Stimulated activated CD4-positive, alpha-beta T cell treated with anti-CD3 and anti-CD28 coated beads, Interleukin-12 subunit alpha, Interleukin-12 subunit beta, amount 100 ng/mL, for 4 hours (primary cell): ENCODE data around the gene RALGAPA2.
"Not testable (repeated sequence)": the region's sequence is repeated elsewhere in the genome, so short reads cannot be mapped to it uniquely, and the experiment has no call there.

Experiments used
- DNase-seq: peaks from one replicate; pipeline ENCODE4 v3.0.0-alpha.2; 2020

The RALGAPA2 gene

DNA sequence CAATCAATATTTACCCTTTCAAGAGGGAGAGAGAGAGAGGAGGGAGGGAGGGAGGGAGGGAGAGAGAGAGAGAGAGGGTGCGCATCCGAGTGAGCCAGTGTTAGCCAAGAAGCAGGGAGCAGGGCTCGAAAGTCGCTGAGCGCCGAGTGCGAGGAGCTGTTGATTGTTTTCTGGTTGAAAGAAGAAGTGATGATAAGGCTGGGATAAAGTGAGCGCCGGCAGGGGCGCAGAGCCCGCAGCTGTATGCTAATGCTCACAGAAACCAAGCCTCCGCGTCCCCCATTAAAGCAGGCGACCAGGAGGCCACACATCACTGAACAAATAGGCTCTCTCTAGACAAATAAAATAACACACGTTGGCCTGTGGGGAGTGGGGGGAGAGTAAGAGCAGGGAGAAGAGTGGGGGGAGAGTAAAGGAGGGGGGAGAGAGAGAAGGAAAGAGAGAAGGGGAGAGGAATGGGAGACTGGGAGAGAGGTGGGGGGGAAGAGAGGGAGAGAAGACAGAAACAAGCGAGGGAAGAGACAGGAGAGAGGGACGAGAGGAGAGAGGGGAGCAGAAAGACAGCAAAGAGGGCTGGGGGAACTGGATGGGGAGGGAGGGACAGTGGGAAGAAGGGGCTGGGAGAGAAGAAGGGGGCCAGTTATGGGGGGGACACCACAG lies 349.5 kb downstream of the RALGAPA2 start:
- DNase-seq, result no peak

DNA sequence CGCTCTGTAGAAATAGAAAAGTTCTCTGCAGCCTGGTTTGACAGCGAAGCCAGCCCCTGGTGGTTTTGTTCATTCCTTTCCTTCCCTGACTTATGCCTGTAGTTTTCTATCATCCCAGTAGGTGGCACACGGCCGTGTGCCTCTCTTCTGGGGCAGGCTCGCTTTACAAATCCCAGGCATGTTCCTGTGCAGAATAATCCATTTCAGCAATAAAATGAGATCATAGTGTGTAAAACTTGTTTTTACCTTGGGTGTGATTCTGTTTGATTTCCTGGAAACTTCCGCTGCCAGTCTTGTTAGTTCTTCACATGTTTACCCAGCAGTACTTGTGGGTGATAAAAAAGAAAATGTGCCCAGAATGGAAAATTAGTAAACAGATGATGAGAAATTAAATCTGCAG lies 352.0 kb downstream of the RALGAPA2 start:
- DNase-seq, result no peak

DNA sequence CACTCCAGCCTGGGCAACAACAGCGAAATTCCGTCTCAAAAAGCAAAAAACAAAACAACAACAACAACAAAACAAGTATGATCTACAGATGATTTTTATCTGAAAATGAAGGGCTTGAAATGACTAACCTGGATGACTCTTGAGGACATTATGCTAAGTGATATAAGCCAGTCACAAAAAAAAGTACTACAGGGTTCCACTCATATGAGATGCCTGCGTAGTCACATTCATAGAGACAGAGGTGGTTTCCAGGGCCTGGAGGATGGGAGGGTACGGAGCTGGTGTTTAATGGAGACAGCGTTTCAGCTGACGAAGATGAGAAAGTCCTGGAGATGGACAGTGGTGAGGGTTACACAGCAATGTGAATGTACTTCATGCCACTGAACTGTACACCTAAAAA lies 352.8 kb downstream of the RALGAPA2 start:
- DNase-seq, result no peak

DNA sequence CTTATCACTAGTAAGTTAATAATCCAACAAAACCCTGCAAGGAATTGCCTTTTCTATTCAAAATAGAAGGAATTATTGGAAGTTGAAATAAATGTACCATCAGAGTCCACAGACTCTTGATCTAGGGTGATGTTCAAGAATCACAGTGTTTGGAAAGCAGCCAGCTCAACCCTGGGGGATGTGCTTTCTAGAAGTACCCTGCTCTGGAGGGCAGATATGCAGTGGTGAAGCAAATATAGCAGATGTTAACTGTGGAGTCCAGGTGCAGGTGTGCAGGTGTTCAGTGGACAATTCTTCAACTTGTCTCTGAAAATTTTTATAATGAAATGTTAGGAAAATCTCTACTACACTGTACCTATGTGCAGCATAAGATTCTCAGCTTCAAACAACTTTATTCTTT lies 353.6 kb downstream of the RALGAPA2 start:
- no peak for DNase-seq

DNA sequence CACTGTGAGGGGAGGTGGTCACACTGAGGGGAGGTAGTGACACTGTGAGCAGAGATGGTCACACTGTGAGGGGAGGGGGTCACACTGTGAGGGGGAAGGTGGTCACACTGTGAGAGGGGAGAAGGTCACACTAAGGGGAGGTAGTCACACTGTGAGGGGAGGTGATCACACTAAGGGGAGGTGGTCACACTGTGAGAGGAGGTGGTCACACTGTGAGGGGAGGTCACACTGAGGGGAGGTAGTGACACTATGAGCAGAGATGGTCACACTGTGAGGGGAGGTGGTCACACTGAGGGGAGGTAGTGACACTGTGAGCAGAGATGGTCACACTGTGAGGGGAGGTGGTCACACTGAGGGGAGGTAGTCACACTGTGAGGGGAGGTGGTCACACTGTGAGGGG lies 356.9 kb downstream of the RALGAPA2 start:
- not testable (repeated sequence) for DNase-seq

DNA sequence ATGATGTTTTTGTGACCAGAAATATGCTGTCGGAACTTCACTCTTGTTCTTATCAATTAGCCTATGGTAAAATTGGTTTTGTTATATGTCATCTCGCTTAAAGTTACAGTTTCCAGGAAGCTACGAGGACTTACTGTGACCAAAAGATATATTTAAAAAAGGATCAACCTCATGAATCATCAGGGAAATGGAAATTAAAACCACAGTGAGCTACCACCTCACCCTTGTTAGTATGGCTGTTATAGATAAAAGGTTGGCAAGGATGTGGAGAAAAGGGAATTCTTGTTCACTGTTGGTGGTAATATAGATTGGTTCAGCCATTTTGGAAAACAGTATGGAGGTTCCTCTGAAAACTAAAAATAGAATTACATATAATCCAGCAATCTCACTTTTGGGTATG lies 358.9 kb downstream of the RALGAPA2 start:
- DNase-seq, result no peak

DNA sequence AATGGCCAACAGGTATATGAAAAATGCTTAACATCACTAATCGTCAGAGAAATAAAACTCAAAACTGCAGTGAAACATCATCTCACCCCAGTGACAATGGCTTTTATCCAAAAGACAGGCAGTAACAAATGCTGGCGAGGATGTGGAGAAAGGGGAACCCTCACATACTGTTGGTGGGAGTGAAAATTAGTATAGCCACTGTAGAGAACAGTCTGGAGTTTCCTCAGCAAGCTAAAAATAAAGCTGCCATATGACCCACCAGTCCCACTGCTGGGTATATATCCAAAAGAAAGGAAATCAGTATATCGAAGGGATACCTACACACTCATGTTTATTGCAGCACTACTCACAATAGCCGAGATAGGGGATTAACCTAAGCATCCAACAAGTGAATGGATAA lies 368.0 kb downstream of the RALGAPA2 start:
- no peak for DNase-seq

DNA sequence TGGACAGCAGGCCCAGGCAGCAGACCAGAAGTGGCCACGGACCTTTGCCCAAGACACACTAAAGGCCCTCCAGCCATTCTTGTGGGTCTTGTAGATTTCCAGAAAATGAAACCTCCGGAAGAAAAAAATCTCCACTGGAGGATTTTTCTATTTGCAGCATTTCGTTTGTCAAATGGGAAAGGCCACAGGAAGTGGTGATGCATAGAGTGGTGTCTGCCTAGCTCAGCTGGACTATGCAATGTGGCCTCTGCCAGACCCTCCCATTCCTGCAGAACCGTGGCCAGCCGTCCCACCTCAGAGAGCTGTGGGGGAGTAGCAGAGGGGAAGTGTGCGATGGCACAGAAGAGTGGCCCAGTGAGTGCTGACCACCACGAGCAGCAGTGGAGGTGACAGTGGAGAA lies 368.5 kb downstream of the RALGAPA2 start:
- no peak for DNase-seq
